ENCODE measurements around the gene PI4KA.
"Not testable (repeated sequence)": the region's sequence is repeated elsewhere in the genome, so short reads cannot be mapped to it uniquely, and the experiment has no call there.

Gene PI4KA

GRCh38 chr22:20687356-20688172, 171.0 kb downstream of the PI4KA start:
- not testable (repeated sequence) for DNase-seq

DNA sequence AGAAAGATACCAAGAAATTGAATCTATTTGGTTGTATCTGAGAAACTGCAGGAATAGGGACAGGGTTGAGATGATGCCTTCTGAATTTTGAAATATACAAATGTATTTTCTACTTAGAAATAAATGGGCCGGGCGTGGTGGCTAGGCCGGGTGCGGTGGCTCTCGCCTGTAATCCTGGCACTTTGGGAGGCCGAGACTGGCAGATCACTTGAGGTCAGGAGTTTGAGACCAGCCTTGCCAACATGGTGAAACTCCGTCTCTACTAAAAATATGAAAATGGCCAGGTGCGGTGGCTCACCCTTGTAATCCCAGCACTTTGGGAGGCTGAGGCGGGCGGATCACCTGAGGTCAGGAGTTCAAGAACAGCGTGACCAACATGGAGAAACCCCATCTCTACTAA, 172.8 kb downstream of the PI4KA start:
- not testable (repeated sequence) for DNase-seq

GRCh38 chr22:20678792-20679435, 179.7 kb downstream of the PI4KA start:
- DNase-seq, result not testable (repeated sequence)

- no peak for DNase-seq
Measured at GRCh38 chr22:20677684-20678242, 180.8 kb downstream of the PI4KA start.

GRCh38 chr22:20675613-20676012, 183.0 kb downstream of the PI4KA start:
- not testable (repeated sequence) for DNase-seq

DNA sequence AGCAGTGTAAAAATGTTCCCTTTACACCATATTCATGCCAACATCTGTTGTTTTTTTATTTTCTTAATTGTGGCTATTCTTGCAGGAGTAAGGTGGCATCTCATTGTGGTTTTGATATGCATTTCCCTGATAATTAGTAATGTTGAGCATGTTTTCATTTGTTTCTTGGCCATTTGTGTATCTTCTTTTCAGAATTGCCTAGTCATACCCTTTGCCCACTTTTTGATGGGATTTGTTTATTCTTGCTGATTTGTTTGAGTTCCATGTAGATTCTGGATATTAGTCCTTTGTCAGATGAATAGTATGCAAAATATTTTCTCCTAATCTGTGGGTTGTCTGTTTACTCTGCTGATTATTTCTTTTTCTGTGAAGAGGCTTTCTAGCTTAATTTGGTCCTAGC, 183.6 kb downstream of the PI4KA start:
- DNase-seq, result no peak

DNA sequence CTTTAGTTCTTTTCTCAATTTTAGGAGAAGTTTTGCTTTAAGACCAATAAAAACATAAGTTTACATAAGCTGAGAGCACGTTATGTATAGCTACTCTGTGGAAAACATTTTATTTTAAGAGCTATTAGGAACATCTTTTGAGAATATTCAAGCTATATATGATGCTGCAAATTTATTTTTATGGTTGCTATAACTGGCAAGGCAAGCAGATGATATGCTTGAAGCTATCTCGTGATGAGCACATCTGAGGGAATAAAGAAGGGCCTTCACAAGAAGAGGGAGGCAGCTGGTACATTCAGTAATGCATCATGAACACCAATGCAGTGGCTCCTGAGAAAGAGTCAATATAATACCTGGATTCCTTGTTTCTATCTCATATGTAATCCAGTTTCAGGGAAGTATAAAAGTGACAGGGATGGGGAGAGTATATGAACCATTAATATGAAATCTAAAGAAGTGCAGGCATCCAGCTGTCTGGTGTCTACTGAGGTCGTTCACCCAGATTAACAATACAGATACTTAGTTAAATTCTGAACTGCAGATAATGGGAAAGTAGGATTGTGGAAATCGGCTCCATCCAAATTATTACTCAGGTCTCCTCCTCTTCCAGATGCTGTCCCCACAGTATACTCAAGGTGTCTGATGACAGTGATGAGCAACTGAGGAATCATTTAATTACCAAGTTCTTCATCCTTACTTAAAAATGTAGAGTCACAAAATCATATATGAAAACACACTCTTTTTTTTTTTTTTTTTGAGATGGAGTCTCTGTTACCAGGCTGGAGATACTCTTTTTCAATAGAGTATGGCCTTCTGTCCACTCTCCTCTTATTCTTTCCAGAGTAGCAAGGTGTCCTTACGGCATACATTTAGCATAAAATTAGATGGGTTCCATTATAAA, 185.1 kb downstream of the PI4KA start:
- DNase-seq, result no peak

GRCh38 chr22:20672732-20673131, 185.9 kb downstream of the PI4KA start:
- no peak for DNase-seq

- DNase-seq, result no peak
Measured at GRCh38 chr22:20672082-20672424, 186.6 kb downstream of the PI4KA start.

- no peak for DNase-seq
Measured at GRCh38 chr22:20671409-20672081, 187.1 kb downstream of the PI4KA start.

GRCh38 chr22:20670457-20671261, 188.0 kb downstream of the PI4KA start:
- DNase-seq, result not testable (repeated sequence)

DNA sequence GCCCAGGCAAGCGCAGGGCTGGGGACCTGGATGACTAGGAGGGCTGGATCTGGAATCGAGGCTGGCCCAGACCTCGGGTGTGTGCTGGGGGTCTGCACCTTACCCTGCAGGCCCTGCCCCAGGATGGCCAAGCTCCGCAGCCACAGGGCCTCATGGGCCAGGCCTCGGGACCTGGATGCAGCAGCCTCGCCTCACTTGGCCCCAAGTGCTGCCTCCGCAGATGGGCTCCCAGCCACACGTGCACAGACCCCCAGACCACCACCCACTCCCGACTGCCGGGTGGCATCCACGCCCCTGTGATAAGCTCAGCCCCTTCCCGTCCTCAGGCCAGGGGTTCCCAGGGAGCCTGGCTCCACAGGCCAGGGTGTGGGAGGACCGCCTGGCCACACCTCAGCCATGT, 188.7 kb downstream of the PI4KA start:
- DNase-seq, result not testable (repeated sequence)

DNA sequence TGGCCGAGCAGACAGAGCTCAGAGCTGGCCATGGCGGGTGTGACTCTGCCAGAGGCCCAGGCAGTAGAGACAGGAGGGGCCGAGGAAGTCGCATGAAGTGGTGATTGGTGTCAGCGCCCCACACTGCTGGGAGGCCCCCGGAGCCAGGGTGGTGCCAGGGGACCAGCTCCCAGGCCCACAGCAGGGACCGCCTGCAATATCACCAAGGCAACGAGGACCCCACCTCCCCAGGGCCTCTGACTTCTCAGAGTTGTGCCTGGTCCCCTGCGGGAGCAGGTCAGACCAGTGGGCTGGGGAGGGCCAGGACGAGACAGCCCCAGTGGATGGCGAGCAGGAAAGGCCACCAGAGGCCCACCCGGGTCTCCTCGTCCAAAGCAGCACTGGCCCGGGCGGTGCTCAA, 189.1 kb downstream of the PI4KA start:
- DNase-seq, result not testable (repeated sequence)

- DNase-seq, result not testable (repeated sequence)
Measured at GRCh38 chr22:20668769-20669168, 189.8 kb downstream of the PI4KA start.

GRCh38 chr22:20668226-20668625, 190.4 kb downstream of the PI4KA start:
- not testable (repeated sequence) for DNase-seq

- DNase-seq, result not testable (repeated sequence)
Measured at GRCh38 chr22:20667548-20667947, 191.1 kb downstream of the PI4KA start.

GRCh38 chr22:20666560-20666959, 192.1 kb downstream of the PI4KA start:
- DNase-seq, result no peak

GRCh38 chr22:20664594-20664959, 194.0 kb downstream of the PI4KA start:
- no peak for DNase-seq

- DNase-seq, result no peak
Measured at GRCh38 chr22:20663941-20664593, 194.5 kb downstream of the PI4KA start.

GRCh38 chr22:20663137-20663828, 195.3 kb downstream of the PI4KA start:
- no peak for DNase-seq

Measured in stimulated activated naive CD4-positive, alpha-beta T cell treated with Interleukin-2 at 50 U/mL for 16 hours (primary cell).